Measurements from ENCODE around the gene B4GALT4.
A peak's percentile ranks its signal among the peaks of the same experiment; 100 is the strongest.

GRCh38 chr3:119240101-119240590, 532 bp downstream of the B4GALT4 start:
- TF ChIP-seq REST (IDR thresholded peaks at IDR 0.05; ENCODE audit: low read depth), result no peak
- TF ChIP-seq, protein P1, sequence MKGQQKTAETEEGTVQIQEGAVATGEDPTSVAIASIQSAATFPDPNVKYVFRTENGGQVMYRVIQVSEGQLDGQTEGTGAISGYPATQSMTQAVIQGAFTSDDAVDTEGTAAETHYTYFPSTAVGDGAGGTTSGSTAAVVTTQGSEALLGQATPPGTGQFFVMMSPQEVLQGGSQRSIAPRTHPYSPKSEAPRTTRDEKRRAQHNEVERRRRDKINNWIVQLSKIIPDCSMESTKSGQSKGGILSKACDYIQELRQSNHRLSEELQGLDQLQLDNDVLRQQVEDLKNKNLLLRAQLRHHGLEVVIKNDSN (IDR thresholded peaks at IDR 0.05), result peak; percentile 60
- TF ChIP-seq MAX (IDR thresholded peaks at IDR 0.05), result no peak
- TF ChIP-seq EGR1 (IDR thresholded peaks at IDR 0.05), result no peak
- no peak for TF ChIP-seq TAF1 (IDR thresholded peaks at IDR 0.05; ENCODE audit: low read depth)
- TF ChIP-seq CEBPB (IDR thresholded peaks at IDR 0.05), result no peak
- TF ChIP-seq EP300 (IDR thresholded peaks at IDR 0.05; ENCODE audit: borderline replicate concordance), result no peak

Data from Ishikawa (cell line).